ENCODE measurements around the gene NDUFV1.
A peak's percentile ranks its signal among the peaks of the same experiment; 100 is the strongest.

NDUFV1 gene

GRCh38 chr11:67640021-67640757, 33.5 kb downstream of the NDUFV1 start:
- peak in 1 of 2 donors; percentile 30 for DNase-seq (ENCODE audit: low read depth in 2 of 2)

DNA sequence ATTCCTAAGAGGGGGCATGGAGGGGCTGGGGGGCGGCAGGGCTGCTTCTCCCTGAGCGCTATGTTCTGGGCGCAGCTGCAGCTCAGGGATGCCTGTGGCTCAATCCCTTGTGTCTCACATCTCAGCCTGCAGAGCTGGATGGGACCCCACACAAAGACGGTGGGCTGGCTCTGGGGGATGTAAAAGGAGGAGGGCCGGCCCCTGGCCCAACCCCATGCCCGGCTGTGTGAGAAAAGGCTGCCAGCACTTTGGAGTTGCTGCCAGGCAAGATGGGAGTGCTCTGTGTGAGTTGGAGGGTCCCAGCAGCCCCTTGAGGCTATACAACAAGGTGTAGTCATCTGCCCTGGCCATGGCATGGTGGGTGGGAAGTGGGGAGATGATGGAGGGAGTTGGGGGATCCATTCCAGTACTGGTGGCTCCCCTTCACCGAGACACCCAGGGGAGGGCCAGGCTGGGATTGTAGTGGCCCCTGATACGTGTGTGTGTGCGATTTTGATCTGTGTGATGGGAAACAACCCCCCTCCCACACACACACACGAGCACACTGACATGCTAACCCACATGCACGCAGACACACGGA, 34.1 kb downstream of the NDUFV1 start:
- DNase-seq (ENCODE audit: low read depth in 2 of 2) = no peak

GRCh38 chr11:67641338-67642172, 34.8 kb downstream of the NDUFV1 start:
- no peak for DNase-seq (ENCODE audit: low read depth in 2 of 2)

GRCh38 chr11:67642173-67643120, 35.7 kb downstream of the NDUFV1 start:
- DNase-seq (ENCODE audit: low read depth in 2 of 2) = no peak

DNA sequence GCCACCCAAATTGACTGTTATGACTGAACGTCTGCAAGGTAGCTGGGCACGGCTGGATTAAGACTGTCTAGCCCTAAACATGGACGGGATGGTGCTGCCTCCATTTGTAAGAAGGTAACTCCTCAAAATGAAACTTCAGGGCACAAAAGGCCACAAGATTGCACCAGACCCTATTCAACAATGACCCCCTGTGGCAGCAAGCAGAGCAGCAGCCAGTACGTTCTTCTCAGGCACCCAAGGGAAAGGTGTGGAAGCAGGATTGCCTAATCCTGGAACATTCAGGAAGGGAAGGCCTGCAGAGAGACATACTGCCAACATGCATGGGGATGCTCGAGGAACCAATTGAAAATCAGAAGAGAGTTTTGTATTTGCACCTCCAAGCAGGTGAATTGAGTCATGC, 37.3 kb downstream of the NDUFV1 start:
- DNase-seq (ENCODE audit: low read depth in 2 of 2) = no peak

DNA sequence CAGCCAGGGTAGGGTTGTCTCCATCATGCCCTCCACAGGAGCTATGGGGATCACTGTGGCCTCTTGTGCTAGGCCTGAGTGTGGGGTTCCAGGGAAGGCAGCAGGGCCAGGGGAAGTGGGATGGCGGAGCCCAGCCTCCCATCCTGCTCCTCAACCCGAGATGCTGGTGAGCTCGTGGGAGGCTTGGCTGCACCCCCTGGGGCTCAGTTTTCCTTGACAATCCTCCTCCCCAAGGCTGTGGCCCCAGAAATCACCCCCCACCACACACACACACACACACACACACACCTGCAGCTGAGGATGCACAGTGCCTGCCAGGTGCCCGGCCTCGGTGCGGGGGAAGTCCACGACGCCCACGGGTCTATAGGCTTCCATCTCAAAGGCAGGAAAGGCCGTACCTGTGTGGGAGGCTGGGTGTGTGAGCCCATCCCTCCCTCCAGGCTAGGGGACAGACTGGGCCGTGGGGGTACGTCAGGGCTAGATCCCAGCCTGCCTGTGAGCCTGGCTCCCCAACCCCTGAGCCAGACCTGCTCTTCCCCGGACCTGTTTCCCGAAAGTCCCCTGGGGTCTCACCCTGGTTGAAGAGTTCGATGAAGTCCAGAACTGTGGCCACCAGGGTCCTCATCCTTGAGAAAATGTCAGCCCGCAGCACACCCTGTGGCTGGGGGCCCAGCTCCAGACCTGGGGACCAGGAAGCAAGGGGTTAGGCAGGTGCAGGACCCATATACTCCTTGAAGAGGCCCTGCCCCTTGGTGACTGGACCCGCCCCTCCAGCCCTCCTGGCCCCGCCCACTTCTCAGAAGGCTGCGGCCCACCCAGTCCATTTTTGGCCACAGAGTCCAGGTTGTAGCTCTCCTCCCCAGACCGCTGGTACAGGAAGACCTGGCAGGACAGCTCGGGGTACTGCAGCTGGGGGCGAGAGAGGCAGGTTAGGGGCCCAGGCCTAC, 38.0 kb downstream of the NDUFV1 start:
- no peak for DNase-seq (ENCODE audit: low read depth in 2 of 2)

GRCh38 chr11:67645521-67646461, 39.1 kb downstream of the NDUFV1 start:
- no peak for DNase-seq (ENCODE audit: low read depth in 2 of 2)

GRCh38 chr11:67646535-67647336, 40.0 kb downstream of the NDUFV1 start:
- no peak for DNase-seq (ENCODE audit: low read depth in 2 of 2)

DNA sequence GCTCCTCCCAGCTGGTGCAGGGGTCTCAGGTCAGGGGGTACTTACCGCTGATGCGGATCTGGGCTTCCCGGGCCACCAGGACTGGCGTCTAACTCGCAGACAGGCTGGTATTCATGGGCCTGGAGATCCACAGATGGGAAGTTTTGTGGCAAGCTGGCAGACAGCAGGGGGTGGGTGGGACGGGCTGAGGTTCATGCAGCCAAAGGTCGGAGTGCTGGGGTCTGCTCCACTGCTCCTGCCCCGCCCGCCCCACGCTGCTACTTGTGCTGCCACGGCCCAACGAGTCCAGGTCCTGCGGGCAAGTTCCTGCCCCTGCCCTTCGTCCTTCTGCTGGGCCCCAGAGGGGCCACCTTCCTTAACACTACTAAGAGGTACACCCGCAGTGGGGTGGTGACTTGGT, 40.7 kb downstream of the NDUFV1 start:
- DNase-seq (ENCODE audit: low read depth in 2 of 2) = no peak

DNA sequence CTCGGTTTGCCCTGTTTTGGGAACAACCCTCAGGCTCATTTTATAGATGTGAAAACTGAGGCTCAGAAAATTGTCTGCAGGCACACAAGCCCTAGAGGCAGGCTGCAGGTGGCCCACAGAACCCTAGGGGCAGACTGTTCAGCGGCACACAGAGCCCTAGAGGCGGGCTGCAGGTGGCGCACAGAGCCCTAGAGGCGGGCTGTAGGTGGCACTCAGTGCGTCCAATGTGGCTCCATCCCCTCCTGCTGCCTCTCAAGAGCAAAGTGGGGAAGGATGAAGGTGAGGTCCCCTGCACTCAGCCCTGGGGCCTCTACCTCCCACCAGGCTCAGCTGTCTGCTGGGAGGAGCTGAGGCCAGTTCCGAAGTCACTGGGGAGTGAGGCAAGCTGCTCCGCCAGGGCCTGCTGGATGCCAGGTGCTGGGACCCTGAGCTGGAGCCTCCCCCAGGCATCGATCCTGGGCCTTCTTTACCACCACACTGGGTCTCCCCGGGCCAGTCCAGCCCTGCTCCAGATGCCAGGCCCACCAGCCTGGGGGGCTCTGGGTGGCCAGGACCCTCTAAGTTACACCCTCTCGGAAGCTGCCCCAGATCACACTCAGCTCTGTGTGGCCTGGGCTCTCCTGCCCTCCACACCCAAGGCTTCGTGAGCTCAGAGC, 41.5 kb downstream of the NDUFV1 start:
- DNase-seq (ENCODE audit: low read depth in 2 of 2) = no peak

GRCh38 chr11:67648796-67649613, 42.3 kb downstream of the NDUFV1 start:
- DNase-seq (ENCODE audit: low read depth in 2 of 2) = no peak

- no peak for DNase-seq (ENCODE audit: low read depth in 2 of 2)
Observed at GRCh38 chr11:67649634-67650510, 43.1 kb downstream of the NDUFV1 start.

GRCh38 chr11:67651976-67652781, 45.4 kb downstream of the NDUFV1 start:
- DNase-seq (ENCODE audit: low read depth in 2 of 2) = no peak

DNA sequence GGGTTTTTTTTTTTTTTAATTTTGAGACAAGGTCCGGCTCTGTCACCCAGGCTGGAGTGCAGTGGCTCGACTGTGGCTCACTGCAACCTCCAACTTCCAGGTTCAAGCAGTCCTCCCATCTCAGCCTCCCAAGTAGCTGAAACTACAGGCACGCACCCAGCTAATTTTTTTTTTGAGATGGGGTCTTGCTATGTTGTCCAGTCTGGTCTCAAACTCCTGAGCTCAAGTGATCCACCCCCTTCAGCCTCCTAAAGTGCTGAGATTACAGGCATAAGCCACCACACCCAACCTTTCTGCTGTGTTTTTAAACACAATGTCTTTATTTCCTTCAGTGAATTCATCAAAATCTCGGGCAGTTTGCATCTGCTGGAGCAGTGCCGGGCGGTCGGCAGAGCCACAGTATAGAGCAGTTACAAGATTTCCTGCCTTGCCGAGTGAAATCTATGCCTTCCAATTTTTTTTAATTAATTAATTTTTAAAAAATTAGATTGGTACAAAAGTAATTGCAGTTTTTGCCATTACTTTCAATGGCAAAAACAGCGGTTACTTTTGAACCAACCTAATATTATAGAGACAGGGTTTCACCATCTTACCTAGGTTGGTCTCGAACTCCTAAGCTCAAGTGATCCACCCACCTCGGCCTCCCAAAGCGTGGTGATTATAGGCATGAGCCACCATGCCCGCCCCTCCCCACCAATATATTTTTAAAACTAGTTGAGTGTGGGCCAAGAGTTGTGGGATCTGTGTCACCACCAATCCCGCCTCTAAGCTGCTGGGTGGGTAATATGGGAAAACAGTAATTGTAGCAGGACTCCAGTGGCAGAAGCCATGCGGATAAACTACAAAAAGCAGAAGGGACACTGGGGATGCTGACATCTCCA, 46.5 kb downstream of the NDUFV1 start:
- no peak for DNase-seq (ENCODE audit: low read depth in 2 of 2)

All from stimulated activated CD8-positive, alpha-beta memory T cell treated with anti-CD3 and anti-CD28 coated beads, Interleukin-15, amount 100 ng/mL, for 4 hours (primary cell).